Cardiac muscle cell (in vitro differentiated cells and primary cell): ENCODE data around the gene GFPT1. TPM values are rescaled to one million over a fixed set of nuclear protein-coding genes. Genes with fewer than 3 reads are reported as not detected.

ENCODE experiments used
- DNase-seq, 2 donors: peaks; one replicate each; pipeline versions ENCODE4 v3.0.0 to v3.0.0-alpha.2; 2010 to 2017; ENCODE audit warnings: low read depth in 1 of 2, low spot score in 1 of 2
- H3K27ac ChIP-seq: fragments of 200-600 bp; sonication (generic); 2 replicates; pipeline ENCODE4 v1.5.1; 2016
- H3K27me3 ChIP-seq: fragments of 200-600 bp; sonication (generic); 2 replicates; pipeline ENCODE4 v1.6.0; 2016; ENCODE audit warnings: control low read depth
- H3K36me3 ChIP-seq: fragments of 200-600 bp; sonication (generic); 2 replicates; pipeline ENCODE4 v1.5.1; 2016; ENCODE audit warnings: control low read depth
- H3K4me1 ChIP-seq: fragments of 200-600 bp; sonication (generic); 2 replicates; pipeline ENCODE4 v1.8.1; 2017; ENCODE audit warnings: low read depth, mild to moderate bottlenecking, mixed run types
- H3K4me3 ChIP-seq: fragments of 200-600 bp; sonication (generic); 2 replicates; pipeline ENCODE4 v1.5.1; 2016; ENCODE audit warnings: mild to moderate bottlenecking
- H3K9me3 ChIP-seq: fragments of 200-600 bp; sonication (generic); 2 replicates; pipeline ENCODE4 v1.5.1; 2017; ENCODE audit warnings: low read depth, mild to moderate bottlenecking, control low read depth
- CTCF ChIP-seq: IDR thresholded peaks from 2 replicates; pipeline ENCODE4 v1.5.1; 2012; ENCODE audit warnings: low read depth, mild to moderate bottlenecking, low read length
- polyA plus RNA-seq: library from polyadenylated mRNA; unstranded; fragments of >200 nt; fragmentation: Nextera tagmentation; extraction: Ambion mirVana; gene quantifications from 2 replicates; pipeline ENCODE4 v1.2.1, GENCODE V29; 2016
- total RNA-seq: library from RNA; depleted of rRNA; stranded (reverse); fragments of >200 nt; gene quantifications from 2 replicates; pipeline ENCODE4 v1.2.3, GENCODE V29; 2016

The GFPT1 gene
- total and polyA plus RNA-seq, 2 experiments from 2014 or later = 22.4 to 31.7 TPM

DNA sequence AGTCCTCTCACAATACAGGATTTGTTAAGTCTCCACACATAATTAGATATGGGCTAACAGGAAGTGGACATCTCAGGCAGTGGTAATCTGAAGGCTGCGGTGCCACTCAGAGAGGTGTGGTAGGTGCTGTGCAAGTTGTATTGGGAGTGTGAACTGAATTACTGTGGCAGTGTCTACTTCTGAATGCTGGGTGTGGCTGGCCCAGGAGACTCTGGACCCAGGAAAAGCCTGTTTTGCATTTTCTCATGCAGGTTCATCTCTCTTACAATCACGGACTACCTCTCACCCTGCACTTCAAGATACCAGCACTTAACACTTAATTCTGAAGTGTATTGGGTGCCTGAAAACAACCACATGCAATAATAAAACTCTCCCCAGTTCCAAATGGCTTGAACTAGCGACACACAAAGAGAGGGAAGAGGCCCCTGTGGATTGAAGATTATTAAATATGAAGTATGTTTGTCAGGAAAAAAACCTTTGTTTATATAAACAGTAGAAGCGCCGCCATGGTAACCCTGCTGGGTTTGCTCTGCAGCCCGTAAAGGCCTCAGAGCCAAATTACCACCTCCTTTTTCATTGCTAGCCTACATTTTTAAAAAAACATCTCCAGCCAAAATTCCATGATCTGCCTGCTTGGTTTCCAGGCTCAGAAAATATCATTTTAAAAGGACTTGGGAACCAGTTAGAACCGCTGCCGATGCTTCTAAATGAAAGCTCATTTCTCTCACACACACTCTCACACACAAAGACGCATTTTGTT lies 77.5 kb downstream of the GFPT1 start:
- Histone ChIP-seq H3K27ac (no peak overlapping the region), H3K4me1 (no peaks in the 10 kb centered on the region), H3K9me3 (no peaks in the 10 kb centered on the region), H3K36me3 (no peaks in the 10 kb centered on the region), H3K4me3 (no peak overlapping the region), H3K27me3 (peaks cover 26% of the 10 kb centered on the region)
- no peak for TF ChIP-seq CTCF
- DNase-seq = peak in 1 of 2 donors; percentile 77

DNA sequence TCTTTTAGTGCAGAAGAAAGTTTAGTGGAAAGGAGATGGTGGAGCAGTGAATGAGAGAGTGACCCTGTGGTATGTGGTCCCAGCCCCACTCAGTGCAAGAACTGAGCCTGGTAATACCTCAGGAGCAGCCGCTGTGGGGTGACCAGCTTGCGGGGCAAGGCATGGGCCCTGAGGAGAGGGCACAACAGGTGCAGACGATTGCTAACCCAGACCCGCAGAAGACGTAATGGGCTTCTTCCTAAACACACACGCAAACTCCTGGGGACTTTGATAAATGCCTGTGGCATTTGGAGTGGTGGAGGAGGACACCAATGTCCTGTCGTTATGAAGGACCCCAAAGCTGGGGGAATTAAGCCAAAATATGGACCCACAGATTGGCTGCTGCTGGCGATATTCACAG lies 78.7 kb downstream of the GFPT1 start:
- TF ChIP-seq CTCF = no peak
- no peak for DNase-seq
- peaks cover 33% of the 10 kb centered on the region for H3K27me3 ChIP-seq
- H3K36me3 ChIP-seq = no peaks in the 10 kb centered on the region
- no peak overlapping the region for H3K4me3 ChIP-seq
- H3K4me1 ChIP-seq = no peaks in the 10 kb centered on the region
- H3K9me3 ChIP-seq = no peaks in the 10 kb centered on the region
- no peak overlapping the region for H3K27ac ChIP-seq

DNA sequence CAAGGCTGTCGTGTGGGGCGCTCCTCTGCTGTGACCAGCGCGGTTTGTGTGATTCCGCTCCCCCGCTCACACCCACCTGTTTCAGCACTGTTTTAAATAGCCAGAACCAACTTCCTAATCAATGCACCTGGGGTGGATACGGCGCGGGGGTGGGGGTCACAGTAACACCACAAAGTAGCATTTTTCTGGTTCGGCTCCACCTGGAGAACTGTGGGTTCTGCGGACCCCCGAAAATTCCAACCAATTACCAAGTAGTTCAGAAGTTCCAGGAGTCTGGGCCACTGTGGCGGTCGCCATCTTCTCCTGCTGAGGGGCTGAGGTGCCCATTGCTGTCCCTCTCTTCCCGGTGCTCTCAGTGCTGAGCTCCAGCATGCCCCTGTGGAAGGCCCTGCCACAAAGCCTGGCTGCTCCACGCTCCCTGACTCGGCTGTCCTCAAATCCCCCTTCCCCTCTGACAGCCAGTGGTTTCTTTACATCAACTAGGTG lies 79.4 kb downstream of the GFPT1 start:
- no peak overlapping the region for H3K27ac ChIP-seq
- DNase-seq = no peak
- no peak for TF ChIP-seq CTCF
- H3K9me3 ChIP-seq = no peaks in the 10 kb centered on the region
- peaks cover 33% of the 10 kb centered on the region for H3K27me3 ChIP-seq
- H3K4me3 ChIP-seq = no peak overlapping the region
- no peaks in the 10 kb centered on the region for H3K36me3 ChIP-seq
- no peaks in the 10 kb centered on the region for H3K4me1 ChIP-seq

- H3K9me3 ChIP-seq = no peaks in the 10 kb centered on the region
- TF ChIP-seq CTCF = peak; percentile 77
- no peaks in the 10 kb centered on the region for H3K36me3 ChIP-seq
- no peaks in the 10 kb centered on the region for H3K4me1 ChIP-seq
- peak overlapping the region; percentile 40 for H3K4me3 ChIP-seq
- peaks cover 33% of the 10 kb centered on the region for H3K27me3 ChIP-seq
- no peak overlapping the region for H3K27ac ChIP-seq
- peak; percentile 88 to 93 for DNase-seq
These were observed 80.0 kb downstream of the GFPT1 start for GRCh38 chr2:69306822-69307578.

DNA sequence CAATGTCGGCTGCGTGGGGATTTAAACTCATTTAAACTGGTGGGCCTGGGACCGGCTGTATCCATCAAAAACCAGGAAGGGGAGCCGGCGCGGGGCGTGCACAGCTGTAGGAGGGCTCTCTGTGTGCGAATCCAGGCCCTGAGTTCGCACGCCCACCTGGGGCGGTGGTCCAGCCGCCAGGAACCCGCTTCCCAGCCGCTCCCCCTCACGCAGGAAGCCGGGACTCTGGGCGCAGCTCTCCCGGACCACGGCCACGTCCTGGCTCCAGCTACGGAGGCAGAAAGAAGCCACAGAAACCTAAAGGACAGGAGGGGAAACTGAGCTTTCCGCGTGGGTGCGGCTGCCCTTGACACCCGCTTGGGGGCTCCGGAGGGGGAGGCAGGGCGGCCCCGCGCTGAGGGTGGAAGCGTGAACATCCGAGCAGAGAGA lies 80.6 kb downstream of the GFPT1 start:
- peak overlapping the region; percentile 40 for H3K4me3 ChIP-seq
- peak in 1 of 2 donors; percentile 57 for DNase-seq
- peaks cover 33% of the 10 kb centered on the region for H3K27me3 ChIP-seq
- TF ChIP-seq CTCF = no peak
- H3K27ac ChIP-seq = no peak overlapping the region
- H3K4me1 ChIP-seq = no peaks in the 10 kb centered on the region
- no peaks in the 10 kb centered on the region for H3K9me3 ChIP-seq
- H3K36me3 ChIP-seq = no peaks in the 10 kb centered on the region
